Inflammatory macrophage treated with lipopolysaccharide for 1 hour (primary cell): ENCODE data around the gene DSCAML1.
A peak's percentile ranks its signal among the peaks of the same experiment; 100 is the strongest.

Experiments used
- DNase-seq, 2 donors: peaks; one replicate each; pipeline ENCODE4 v3.0.0-alpha.2; 2020 to 2022

The DSCAML1 gene

GRCh38 chr11:117511483-117511930, 285.5 kb downstream of the DSCAML1 start:
- no peak for DNase-seq

- peak; percentile 8 to 26 for DNase-seq
Measured at GRCh38 chr11:117510646-117511045, 286.4 kb downstream of the DSCAML1 start.

- no peak for DNase-seq
Measured at GRCh38 chr11:117509543-117509942, 287.5 kb downstream of the DSCAML1 start.

DNA sequence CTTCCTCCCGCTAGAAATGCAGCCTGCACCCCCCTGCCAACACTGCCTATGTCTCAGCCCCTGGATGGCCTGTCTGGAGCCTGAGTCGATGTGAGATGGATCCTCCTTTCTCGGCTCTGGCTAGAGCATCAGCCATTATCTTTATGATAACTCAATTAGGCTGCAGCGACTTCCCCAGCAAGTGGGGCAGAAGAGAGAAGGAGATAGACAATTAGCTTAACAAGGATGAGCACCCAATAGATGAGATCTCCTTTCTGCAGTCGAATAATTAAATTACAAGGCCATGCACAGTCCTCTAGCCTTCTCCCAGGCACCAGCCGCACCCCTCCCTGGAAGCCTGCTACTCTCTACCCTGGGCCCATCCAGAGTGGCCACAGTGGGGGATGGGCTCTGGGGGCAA, 290.0 kb downstream of the DSCAML1 start:
- no peak for DNase-seq

DNA sequence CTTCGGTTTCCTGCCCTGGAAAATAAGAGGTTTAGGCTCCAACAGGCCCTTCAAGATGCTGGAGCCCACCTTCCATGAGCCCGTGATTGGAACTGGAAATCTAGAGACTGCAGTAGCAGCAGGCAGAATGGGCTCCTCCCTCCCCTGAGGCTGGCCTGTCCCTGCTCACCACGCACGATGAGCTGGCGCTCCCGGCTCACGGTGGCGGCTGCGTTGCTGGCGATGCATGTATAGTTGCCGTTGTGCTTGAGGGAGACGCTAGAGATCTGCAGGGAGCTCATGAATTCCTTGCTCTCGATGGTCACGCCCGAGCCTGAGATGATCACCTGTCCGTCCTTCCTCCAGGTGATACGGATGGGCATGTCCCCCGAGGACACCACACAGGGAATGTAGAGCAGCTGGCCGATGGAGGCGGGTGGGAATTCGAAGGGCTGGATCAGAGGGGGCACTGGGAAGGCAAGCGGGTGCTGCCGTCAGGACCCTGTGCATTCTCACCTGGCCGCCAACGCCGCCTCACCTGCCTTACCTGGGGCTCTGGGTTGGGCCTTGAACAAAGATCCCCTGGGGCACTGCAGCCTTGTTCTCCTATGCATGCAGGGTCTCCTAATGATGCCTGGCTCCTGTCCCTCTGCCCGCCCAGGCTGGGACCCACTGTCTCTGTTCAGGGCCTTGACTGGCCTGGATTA, 291.6 kb downstream of the DSCAML1 start:
- no peak for DNase-seq

GRCh38 chr11:117502779-117503100, 294.3 kb downstream of the DSCAML1 start:
- DNase-seq: no peak

- DNase-seq: no peak
Measured at GRCh38 chr11:117502015-117502778, 294.8 kb downstream of the DSCAML1 start.

DNA sequence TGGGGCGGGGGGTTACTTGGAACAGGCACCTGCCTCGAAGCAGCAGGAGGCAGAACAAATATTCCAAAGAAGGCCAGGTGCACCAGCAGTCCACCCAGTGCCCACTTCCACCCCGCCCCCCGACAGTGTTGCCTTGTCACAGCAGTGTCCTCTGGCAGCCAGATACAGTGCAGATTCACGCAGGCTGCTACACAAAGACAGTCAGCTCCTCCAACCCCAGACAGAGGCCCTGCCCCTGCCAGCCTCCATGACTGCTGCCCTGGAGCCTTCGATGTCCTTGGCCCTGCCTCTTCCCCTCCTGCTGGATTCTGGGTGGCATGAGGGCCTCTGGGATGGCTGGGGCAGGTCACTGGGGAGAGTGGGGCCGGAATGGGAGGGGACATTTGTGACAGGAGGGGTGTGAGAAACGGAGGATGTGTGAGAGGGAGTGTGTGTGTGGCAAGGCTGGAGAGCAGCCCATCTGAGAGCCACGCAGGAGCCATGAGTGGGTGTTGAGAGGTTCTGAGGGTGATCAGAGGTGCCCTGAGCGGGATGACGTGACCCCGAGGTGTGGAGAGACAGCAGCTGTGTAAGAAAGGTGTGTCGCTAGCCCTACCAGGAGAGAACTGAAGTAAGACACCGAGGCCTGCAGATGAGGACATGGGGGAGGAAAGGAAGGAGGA, 295.6 kb downstream of the DSCAML1 start:
- no peak for DNase-seq

- DNase-seq: no peak
Measured at GRCh38 chr11:117498791-117499190, 298.2 kb downstream of the DSCAML1 start.

GRCh38 chr11:117497206-117497951, 299.6 kb downstream of the DSCAML1 start:
- no peak for DNase-seq

DNA sequence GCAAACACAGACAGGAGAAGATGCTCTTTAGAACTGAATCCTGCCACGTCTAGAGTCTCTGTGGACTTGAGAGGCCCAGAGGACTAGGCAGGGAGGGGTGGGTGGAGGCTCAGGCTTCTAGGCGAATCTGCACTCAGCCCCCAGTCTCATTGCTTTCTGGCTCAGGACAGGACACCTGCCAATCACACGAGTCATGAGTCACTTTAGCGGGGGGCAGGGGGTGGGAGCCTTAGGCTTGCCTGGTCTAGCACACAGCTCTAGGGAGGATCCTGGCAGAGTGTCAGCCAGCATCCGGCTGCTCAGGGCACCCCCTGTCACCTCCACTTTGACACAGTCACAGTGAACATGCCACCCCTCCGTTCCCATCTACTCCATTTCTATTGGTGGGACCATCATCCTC, 301.7 kb downstream of the DSCAML1 start:
- DNase-seq: no peak

DNA sequence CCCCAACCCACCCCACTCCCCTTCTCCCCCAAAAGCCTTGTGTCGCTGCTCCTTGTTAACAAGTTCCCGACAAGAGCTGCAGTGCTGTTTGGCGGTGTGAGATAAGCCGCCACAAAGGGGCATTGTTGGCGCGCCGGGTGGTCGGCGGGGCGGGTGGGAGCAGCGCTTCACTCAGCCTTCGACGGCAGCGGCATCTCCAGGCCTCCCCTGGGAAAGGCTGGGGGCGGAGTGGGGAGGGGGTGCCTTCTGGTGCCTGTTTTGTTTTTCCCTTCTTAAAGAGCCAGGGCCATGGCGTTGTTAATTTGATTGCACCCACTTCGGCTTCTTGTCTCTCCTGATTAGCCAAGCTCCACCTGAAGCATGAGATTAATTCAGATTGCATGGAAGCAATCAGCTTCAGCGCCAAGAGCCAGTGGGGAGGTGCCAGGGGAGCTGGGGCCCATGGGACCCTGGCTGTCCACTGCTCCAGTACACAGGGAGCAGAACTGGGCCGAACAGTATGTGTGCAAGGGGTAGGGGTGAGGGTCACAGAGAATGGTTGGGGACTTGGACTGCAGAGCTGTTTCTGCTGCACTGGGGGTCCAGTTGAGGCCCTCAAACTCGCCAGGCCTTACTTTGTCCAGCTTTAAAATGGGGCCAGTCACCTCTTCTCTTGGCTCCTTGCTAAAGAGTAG, 304.3 kb downstream of the DSCAML1 start:
- DNase-seq: no peak

- no peak for DNase-seq
Measured at GRCh38 chr11:117490911-117491310, 306.1 kb downstream of the DSCAML1 start.

- peak; percentile 25 to 41 for DNase-seq
Measured at GRCh38 chr11:117489999-117490679, 306.9 kb downstream of the DSCAML1 start.

GRCh38 chr11:117488996-117489952, 307.7 kb downstream of the DSCAML1 start:
- no peak for DNase-seq

GRCh38 chr11:117486059-117486458, 311.0 kb downstream of the DSCAML1 start:
- DNase-seq: no peak

DNA sequence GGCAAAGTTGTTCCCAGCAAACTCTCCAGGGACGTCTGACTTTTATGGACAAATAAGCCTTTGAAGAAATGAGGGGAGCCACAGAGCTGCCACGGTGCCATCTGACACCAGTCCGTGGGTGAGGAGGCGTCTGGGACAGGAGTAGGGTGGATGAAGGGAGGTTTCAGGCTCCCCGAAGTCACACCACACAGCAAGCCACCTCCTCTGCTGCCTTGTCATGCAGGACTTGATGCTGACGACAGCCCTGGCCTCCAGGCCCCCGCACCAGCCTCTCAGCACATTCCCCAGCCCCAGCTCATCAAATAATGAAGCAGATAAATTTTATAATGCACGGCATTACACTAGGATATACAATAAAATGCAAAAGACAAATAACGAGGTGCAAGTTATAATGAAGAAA, 312.9 kb downstream of the DSCAML1 start:
- DNase-seq: no peak

GRCh38 chr11:117483372-117483771, 313.6 kb downstream of the DSCAML1 start:
- no peak for DNase-seq

DNA sequence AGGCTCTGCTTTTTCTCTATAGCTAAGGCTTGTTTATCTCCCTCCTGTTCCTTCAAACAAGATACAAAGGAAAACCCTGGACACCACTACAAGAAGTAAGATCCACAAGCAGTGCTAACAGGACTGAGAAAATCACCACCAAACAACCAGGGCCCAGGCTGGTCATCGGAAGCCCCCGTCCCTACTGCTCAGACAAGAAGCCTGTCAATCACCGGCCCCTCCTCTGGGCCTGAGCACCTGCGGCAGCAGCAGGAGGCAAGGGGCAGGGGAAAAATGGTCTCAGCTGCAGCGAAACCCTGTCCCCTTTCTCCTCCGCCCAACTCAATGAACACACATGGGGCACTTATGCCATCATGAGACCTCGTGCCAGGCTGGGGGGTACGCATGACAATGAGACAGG, 314.1 kb downstream of the DSCAML1 start:
- no peak for DNase-seq

- no peak for DNase-seq
Measured at GRCh38 chr11:117481885-117482284, 315.1 kb downstream of the DSCAML1 start.

GRCh38 chr11:117481036-117481435, 316.0 kb downstream of the DSCAML1 start:
- DNase-seq: no peak
